Measurements from ENCODE around the gene AGMO.

DNA sequence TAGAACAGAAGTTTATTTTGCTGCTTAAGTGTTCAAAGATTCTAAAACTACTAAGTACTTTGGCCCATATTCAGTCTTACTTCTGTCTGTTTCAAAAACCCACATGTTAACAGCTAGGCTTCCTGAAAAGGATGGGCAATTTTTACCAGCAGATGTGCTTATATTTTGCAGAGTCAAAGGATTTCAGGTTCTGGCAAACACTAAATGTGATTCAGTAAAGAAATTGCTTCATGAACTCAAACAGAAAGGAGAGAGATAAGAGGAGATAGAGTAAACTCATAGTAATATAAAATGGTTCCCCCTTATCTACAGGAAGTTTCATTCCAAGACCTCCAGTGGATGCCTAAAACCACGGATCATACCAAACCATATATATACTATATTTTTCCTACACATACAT, 248.5 kb downstream of the AGMO start:
- TF ChIP-seq, protein P1, sequence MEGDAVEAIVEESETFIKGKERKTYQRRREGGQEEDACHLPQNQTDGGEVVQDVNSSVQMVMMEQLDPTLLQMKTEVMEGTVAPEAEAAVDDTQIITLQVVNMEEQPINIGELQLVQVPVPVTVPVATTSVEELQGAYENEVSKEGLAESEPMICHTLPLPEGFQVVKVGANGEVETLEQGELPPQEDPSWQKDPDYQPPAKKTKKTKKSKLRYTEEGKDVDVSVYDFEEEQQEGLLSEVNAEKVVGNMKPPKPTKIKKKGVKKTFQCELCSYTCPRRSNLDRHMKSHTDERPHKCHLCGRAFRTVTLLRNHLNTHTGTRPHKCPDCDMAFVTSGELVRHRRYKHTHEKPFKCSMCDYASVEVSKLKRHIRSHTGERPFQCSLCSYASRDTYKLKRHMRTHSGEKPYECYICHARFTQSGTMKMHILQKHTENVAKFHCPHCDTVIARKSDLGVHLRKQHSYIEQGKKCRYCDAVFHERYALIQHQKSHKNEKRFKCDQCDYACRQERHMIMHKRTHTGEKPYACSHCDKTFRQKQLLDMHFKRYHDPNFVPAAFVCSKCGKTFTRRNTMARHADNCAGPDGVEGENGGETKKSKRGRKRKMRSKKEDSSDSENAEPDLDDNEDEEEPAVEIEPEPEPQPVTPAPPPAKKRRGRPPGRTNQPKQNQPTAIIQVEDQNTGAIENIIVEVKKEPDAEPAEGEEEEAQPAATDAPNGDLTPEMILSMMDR (conservative IDR thresholded peaks at IDR 0.05 in 1 of 2, IDR thresholded peaks at IDR 0.05 in 1 of 2; ENCODE audit: low read depth in 1 of 2, low read length in 2 of 2): no peak
- no peak for TF ChIP-seq EZH2 (IDR thresholded peaks at IDR 0.05; ENCODE audit: low read length, missing control alignments)
